PC-3 (cell line): ENCODE data around the gene TANGO2. TPM values are rescaled to one million over a fixed set of nuclear protein-coding genes. Genes with fewer than 3 reads are reported as not detected.

Source experiments
- ATAC-seq: fragments of 200-7000 bp; cut with Tn5 transposase; 2 replicates; pipeline ENCODE4 v1.9.1; 2020; ENCODE audit warnings: mild to moderate bottlenecking, moderate library complexity
- BruUV-seq: library from RNA; stranded (reverse); fragments of 400-500 nt; replicated peaks from 2 replicates; lab custom pipeline; 2021; lab: Mats Ljungman, UMichigan
- CTCF ChIA-PET: fragments of 300-600 bp; sonication (Branson Sonifier 250); formaldehyde crosslinking; loops from one replicate; lab custom pipeline; 2022; ENCODE audit warnings: antibody characterized with exemption; lab: Charles Lee
- POLR2A ChIA-PET: fragments of 300-600 bp; sonication (Branson Sonifier 250); formaldehyde crosslinking; loops from one replicate; lab custom pipeline; 2022; ENCODE audit warnings: antibody characterized with exemption; ENCODE audit not compliant: unreplicated experiment; lab: Charles Lee
- DNase-seq: peaks from one replicate; pipeline ENCODE4 v3.0.0-alpha.2; 2015
- H2AFZ ChIP-seq: fragments of 300-600 bp; sonication (generic); 2 replicates; pipeline ENCODE4 v1.6.0; 2016; ENCODE audit warnings: antibody characterized with exemption, low read length
- H3F3A ChIP-seq: fragments of 300-600 bp; sonication (generic); one replicate; pipeline ENCODE4 v1.6.0; 2017; ENCODE audit warnings: antibody characterized with exemption, low read length, control low read depth, mild to moderate bottlenecking; ENCODE audit not compliant: unreplicated experiment
- H3K27ac ChIP-seq: fragments of 300-600 bp; sonication (generic); 2 replicates; pipeline ENCODE4 v1.5.1; 2016; ENCODE audit warnings: mild to moderate bottlenecking, low read length
- H3K27me3 ChIP-seq: fragments of 300-600 bp; sonication (generic); 2 replicates; pipeline ENCODE4 v1.6.1; 2016; ENCODE audit warnings: low read length, mixed read lengths
- H3K36me3 ChIP-seq: fragments of 300-600 bp; sonication (generic); 2 replicates; pipeline ENCODE4 v1.6.1; 2016; ENCODE audit warnings: low read depth, mixed run types, low read length, mixed read lengths
- H3K4me1 ChIP-seq: fragments of 300-600 bp; sonication (generic); 2 replicates; pipeline ENCODE4 v1.5.1; 2016; ENCODE audit warnings: low read length; ENCODE audit not compliant: insufficient read depth
- H3K4me2 ChIP-seq: fragments of 300-600 bp; sonication (generic); 2 replicates; pipeline ENCODE4 v1.6.0; 2016; ENCODE audit warnings: low read length
- H3K4me3 ChIP-seq: fragments of 300-600 bp; sonication (generic); 2 replicates; pipeline ENCODE4 v1.5.1; 2016; ENCODE audit warnings: mild to moderate bottlenecking, low read length, mixed read lengths
- H3K79me2 ChIP-seq: fragments of 300-600 bp; sonication (generic); 2 replicates; pipeline ENCODE4 v1.6.1; 2017; ENCODE audit warnings: low read length, mixed read lengths
- H3K9ac ChIP-seq: fragments of 300-600 bp; sonication (generic); 2 replicates; pipeline ENCODE4 v1.6.0; 2016; ENCODE audit warnings: mild to moderate bottlenecking, low read length
- H3K9me2 ChIP-seq: fragments of 300-600 bp; sonication (generic); replicated peaks from 2 replicates; pipeline ENCODE4 v1.6.1; 2016; ENCODE audit warnings: mixed run types, low read length, mixed read lengths
- H3K9me3 ChIP-seq: fragments of 300-600 bp; sonication (generic); 2 replicates; pipeline ENCODE4 v1.6.1; 2016; ENCODE audit warnings: low read length, mixed read lengths
- H4K20me1 ChIP-seq: fragments of 300-600 bp; sonication (generic); 2 replicates; pipeline ENCODE4 v1.6.1; 2016; ENCODE audit warnings: low read length, mixed read lengths
- EZH2 ChIP-seq: fragments of 300-600 bp; sonication (generic); IDR thresholded peaks from one replicate; pipeline ENCODE4 v1.6.1; 2017; ENCODE audit warnings: antibody characterized with exemption, mild to moderate bottlenecking, low read length; ENCODE audit not compliant: unreplicated experiment
- EZH2phosphoT487 ChIP-seq: fragments of 300-600 bp; sonication (generic); IDR thresholded peaks from 2 replicates; pipeline ENCODE4 v1.6.1; 2018; ENCODE audit warnings: mild to moderate bottlenecking, antibody characterized with exemption, low read length, borderline replicate concordance
- intact Hi-C: fragments of 100-400 bp; cut with micrococcal nuclease; formaldehyde crosslinking; loops from 2 replicates; pipeline ENCODE4 v1.9.0; 2023
- total RNA-seq: library from RNA; depleted of rRNA; stranded (reverse); fragments of >200 nt; gene quantifications from 2 replicates; pipeline ENCODE4 v1.2.3, GENCODE V29; 2014
- TF ChIP-seq, protein P1 (sequence below): fragments of 300-600 bp; sonication (generic); conservative IDR thresholded peaks from 2 replicates; pipeline ENCODE4 v1.5.1; 2017; ENCODE audit warnings: antibody characterized with exemption, low read depth, mild to moderate bottlenecking, low read length

TANGO2 gene
- total RNA-seq, 1 experiment from 2014 or later: 23.5 TPM

DNA sequence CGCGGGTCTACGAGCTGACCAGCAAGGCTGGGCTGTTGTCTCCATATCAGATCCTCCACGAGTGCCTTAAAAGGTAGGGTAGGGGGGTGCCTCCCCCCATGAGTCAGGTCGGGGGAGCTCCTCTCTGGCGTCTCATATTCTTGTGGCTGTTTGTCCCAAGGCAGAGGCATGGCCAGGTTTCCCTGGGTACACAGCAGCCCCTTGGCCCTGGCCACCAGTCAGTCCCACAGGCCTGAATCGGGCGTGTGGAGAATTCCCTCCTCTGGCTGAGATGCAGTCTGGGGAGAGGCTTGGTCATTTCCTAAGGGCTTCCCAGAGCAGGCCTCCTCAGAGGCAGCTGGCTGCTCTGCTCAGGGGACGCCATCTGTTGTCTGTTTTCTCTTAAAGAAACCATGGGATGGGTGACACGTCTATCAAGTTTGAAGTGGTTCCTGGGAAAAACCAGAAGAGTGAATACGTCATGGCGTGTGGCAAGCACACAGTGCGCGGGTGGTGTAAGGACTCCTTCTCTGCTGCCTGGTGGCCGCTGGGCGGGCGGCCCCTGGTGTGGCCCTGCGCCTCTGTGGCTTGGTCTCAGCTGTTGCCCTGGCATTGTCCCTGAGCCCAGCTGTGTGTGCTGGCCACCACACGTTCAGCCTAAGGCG lies 85.4 kb downstream of the TANGO2 start:
- intact Hi-C loops: no loop called here
- no peak for TF ChIP-seq EZH2
- ATAC-seq (no peak), DNase-seq (no peak)
- Histone ChIP-seq H3K9ac (no peak overlapping the region), H3K9me3 (no peaks in the 10 kb centered on the region), H3K4me2 (no peak overlapping the region), H3K27ac (no peak overlapping the region), H3K79me2 (peaks cover 10% of the 10 kb centered on the region), H3K9me2 (no peaks in the 10 kb centered on the region), H3K36me3 (peaks cover 24% of the 10 kb centered on the region), H3K4me1 (no peaks in the 10 kb centered on the region), H3K27me3 (no peaks in the 10 kb centered on the region), H3K4me3 (no peak overlapping the region), H3F3A (no peaks in the 10 kb centered on the region), H2AFZ (no peak overlapping the region), H4K20me1 (no peaks in the 10 kb centered on the region)
- no TSS peak for BruUV-seq
- CTCF ChIA-PET: no interaction called here
- POLR2A ChIA-PET: no interaction called here

DNA sequence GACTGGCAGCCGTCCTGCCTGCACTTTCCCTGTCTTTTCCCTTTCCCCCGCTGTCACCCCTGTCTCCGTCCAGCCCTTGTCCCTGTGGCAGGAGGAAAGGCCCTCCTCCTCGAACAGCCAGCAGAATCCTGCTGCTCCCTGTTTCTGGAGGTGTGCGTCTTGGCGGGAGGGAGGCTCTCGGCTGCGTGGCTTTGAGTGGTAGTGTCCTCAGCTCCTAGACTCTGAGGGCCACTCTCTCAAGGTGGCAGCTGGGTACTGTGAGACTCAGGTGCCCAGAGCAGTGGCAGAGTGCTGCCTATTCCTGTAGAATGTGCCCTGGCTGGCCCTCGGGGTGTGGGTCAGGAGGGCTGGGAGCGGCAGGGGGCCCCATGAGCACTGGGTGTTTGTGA lies 85.9 kb downstream of the TANGO2 start:
- Histone ChIP-seq H3K9me3 (no peaks in the 10 kb centered on the region), H3F3A (no peaks in the 10 kb centered on the region), H3K4me1 (no peaks in the 10 kb centered on the region), H3K9me2 (no peaks in the 10 kb centered on the region), H2AFZ (no peak overlapping the region), H3K9ac (no peak overlapping the region), H3K4me2 (no peak overlapping the region), H3K27me3 (no peaks in the 10 kb centered on the region), H3K27ac (no peak overlapping the region), H4K20me1 (no peaks in the 10 kb centered on the region), H3K36me3 (peaks cover 24% of the 10 kb centered on the region), H3K79me2 (peaks cover 10% of the 10 kb centered on the region), H3K4me3 (no peak overlapping the region)
- intact Hi-C loops: no loop called here
- ATAC-seq (no peak), DNase-seq (no peak)
- BruUV-seq: no TSS peak
- TF ChIP-seq EZH2: no peak
- no peak for TF ChIP-seq EZH2phosphoT487
- TF ChIP-seq, protein P1, sequence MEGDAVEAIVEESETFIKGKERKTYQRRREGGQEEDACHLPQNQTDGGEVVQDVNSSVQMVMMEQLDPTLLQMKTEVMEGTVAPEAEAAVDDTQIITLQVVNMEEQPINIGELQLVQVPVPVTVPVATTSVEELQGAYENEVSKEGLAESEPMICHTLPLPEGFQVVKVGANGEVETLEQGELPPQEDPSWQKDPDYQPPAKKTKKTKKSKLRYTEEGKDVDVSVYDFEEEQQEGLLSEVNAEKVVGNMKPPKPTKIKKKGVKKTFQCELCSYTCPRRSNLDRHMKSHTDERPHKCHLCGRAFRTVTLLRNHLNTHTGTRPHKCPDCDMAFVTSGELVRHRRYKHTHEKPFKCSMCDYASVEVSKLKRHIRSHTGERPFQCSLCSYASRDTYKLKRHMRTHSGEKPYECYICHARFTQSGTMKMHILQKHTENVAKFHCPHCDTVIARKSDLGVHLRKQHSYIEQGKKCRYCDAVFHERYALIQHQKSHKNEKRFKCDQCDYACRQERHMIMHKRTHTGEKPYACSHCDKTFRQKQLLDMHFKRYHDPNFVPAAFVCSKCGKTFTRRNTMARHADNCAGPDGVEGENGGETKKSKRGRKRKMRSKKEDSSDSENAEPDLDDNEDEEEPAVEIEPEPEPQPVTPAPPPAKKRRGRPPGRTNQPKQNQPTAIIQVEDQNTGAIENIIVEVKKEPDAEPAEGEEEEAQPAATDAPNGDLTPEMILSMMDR: no peak
- POLR2A ChIA-PET: no interaction called here
- CTCF ChIA-PET: no interaction called here

DNA sequence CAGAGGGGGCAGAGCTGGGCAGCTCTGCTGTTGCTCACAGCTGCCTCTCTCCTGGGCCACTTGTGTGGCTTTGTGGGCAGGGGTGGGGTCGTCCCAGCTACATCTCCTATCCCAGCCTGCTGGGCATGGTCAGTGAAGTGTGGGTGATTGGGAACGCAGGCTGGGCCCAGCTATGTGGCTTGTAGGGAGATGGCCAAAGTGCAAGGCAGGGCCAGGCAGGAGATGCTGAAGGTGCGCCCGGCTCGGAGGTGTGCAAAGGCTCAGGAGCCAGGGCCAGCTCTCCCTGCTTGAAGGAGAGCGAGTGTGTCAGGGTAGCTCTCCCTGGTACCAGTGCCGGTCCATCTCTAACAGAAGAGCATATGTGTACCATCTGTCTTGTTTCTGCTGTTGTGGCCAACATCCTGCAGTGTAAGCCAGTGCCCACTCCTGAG lies 86.6 kb downstream of the TANGO2 start:
- H3K9me3 ChIP-seq: no peaks in the 10 kb centered on the region
- H3K9ac ChIP-seq: no peak overlapping the region
- DNase-seq (no peak), ATAC-seq (no peak)
- ChIA-PET CTCF (no interaction called here), POLR2A (no interaction called here)
- TF ChIP-seq, protein P1: no peak
- TF ChIP-seq EZH2phosphoT487 (no peak), EZH2 (no peak)
- no peak overlapping the region for H3K27ac ChIP-seq
- H3K4me1 ChIP-seq: no peaks in the 10 kb centered on the region
- no peak overlapping the region for H2AFZ ChIP-seq
- intact Hi-C loops: no loop called here
- H3K27me3 ChIP-seq: no peaks in the 10 kb centered on the region
- H3F3A ChIP-seq: no peaks in the 10 kb centered on the region
- peaks cover 10% of the 10 kb centered on the region for H3K79me2 ChIP-seq
- H3K4me3 ChIP-seq: no peak overlapping the region
- BruUV-seq: no TSS peak
- H3K4me2 ChIP-seq: no peak overlapping the region
- H3K9me2 ChIP-seq: no peaks in the 10 kb centered on the region
- no peaks in the 10 kb centered on the region for H4K20me1 ChIP-seq
- H3K36me3 ChIP-seq: peaks cover 28% of the 10 kb centered on the region
